DOHH2 (cell line): ENCODE results near the gene PHC2.

Source experiments
- H3F3A ChIP-seq: fragments of 200-600 bp; sonication (generic), shearing (Covaris generic); 2 replicates; pipeline ENCODE4 v1.6.0; 2016; ENCODE audit warnings: antibody characterized with exemption, mild to moderate bottlenecking; ENCODE audit not compliant: control insufficient read depth, insufficient read depth
- H3K27ac ChIP-seq: fragments of 200-600 bp; sonication (generic); 2 replicates; pipeline ENCODE4 v1.5.1; 2014; ENCODE audit warnings: low read depth, mild to moderate bottlenecking, low read length, moderate library complexity
- H3K27me3 ChIP-seq: fragments of 200-600 bp; sonication (generic); 2 replicates; pipeline ENCODE4 v1.6.1; 2014; ENCODE audit warnings: mild to moderate bottlenecking, low read length, mixed read lengths; ENCODE audit not compliant: control insufficient read depth
- H3K36me3 ChIP-seq: fragments of 200-600 bp; sonication (generic); 2 replicates; pipeline ENCODE4 v1.6.1; 2014; ENCODE audit warnings: mild to moderate bottlenecking, low read length, moderate library complexity, mixed read lengths; ENCODE audit not compliant: control insufficient read depth
- H3K4me1 ChIP-seq: fragments of 200-600 bp; sonication (generic); 2 replicates; pipeline ENCODE4 v1.6.1; 2014; ENCODE audit warnings: mild to moderate bottlenecking, low read length, mixed read lengths; ENCODE audit not compliant: control insufficient read depth
- H3K4me2 ChIP-seq: fragments of 200-600 bp; sonication (generic); 2 replicates; pipeline ENCODE4 v1.6.0; 2014; ENCODE audit warnings: mild to moderate bottlenecking, low read length, moderate library complexity
- H3K4me3 ChIP-seq: fragments of 200-600 bp; sonication (generic); 2 replicates; pipeline ENCODE4 v1.5.1; 2014; ENCODE audit warnings: mild to moderate bottlenecking, low read length, mixed read lengths
- H3K79me2 ChIP-seq: fragments of 200-600 bp; sonication (generic); 2 replicates; pipeline ENCODE4 v1.6.1; 2014; ENCODE audit warnings: mild to moderate bottlenecking, low read length, mixed read lengths; ENCODE audit not compliant: control insufficient read depth
- H3K9me2 ChIP-seq: fragments of 200-600 bp; sonication (generic); replicated peaks from 2 replicates; pipeline ENCODE4 v1.6.1; 2014; ENCODE audit warnings: mild to moderate bottlenecking, low read length, mixed read lengths; ENCODE audit not compliant: control insufficient read depth
- H3K9me3 ChIP-seq: fragments of 200-600 bp; sonication (generic); 2 replicates; pipeline ENCODE4 v1.6.1; 2014; ENCODE audit warnings: antibody characterized with exemption, low read length, mixed read lengths; ENCODE audit not compliant: control insufficient read depth, insufficient read depth
- H4K20me1 ChIP-seq: fragments of 200-600 bp; sonication (generic); 2 replicates; pipeline ENCODE4 v1.6.0; 2014; ENCODE audit warnings: low read depth, mild to moderate bottlenecking, antibody characterized with exemption, low read length, moderate library complexity; ENCODE audit not compliant: control insufficient read depth, insufficient read depth
- CTCF ChIP-seq: fragments of 200-600 bp; sonication (generic); IDR thresholded peaks from one replicate; pipeline ENCODE4 v1.5.1; 2014; ENCODE audit warnings: antibody characterized with exemption, mild to moderate bottlenecking, low read depth, low read length; ENCODE audit not compliant: poor library complexity, severe bottlenecking
- EZH2phosphoT487 ChIP-seq: fragments of 200-600 bp; sonication (generic); IDR thresholded peaks from 2 replicates; pipeline ENCODE4 v1.6.1; 2017; ENCODE audit warnings: borderline replicate concordance, mild to moderate bottlenecking, antibody characterized with exemption, low read length, moderate library complexity, mixed read lengths

PHC2 gene

GRCh38 chr1:33342041-33342723 lies 88.7 kb downstream of the PHC2 start:
- Histone ChIP-seq H3K79me2 (peaks cover 98% of the 10 kb centered on the region), H3K4me1 (peaks cover 82% of the 10 kb centered on the region), H3K36me3 (peaks cover 57% of the 10 kb centered on the region), H3K9me2 (no peaks in the 10 kb centered on the region), H3K27me3 (no peaks in the 10 kb centered on the region), H3F3A (no peaks in the 10 kb centered on the region), H3K4me2 (peak overlapping the region; percentile 66), H3K9me3 (no peaks in the 10 kb centered on the region), H4K20me1 (peaks cover 36% of the 10 kb centered on the region), H3K27ac (peak overlapping the region; percentile 34), H3K4me3 (peak overlapping the region; percentile 45)
- TF ChIP-seq CTCF (no peak), EZH2phosphoT487 (no peak)

- H3K36me3 ChIP-seq, result peaks cover 48% of the 10 kb centered on the region
- no peaks in the 10 kb centered on the region for H3F3A ChIP-seq
- H3K9me3 ChIP-seq, result no peaks in the 10 kb centered on the region
- no peak for TF ChIP-seq CTCF
- TF ChIP-seq EZH2phosphoT487, result no peak
- no peaks in the 10 kb centered on the region for H3K27me3 ChIP-seq
- no peak overlapping the region for H3K4me2 ChIP-seq
- H3K9me2 ChIP-seq, result no peaks in the 10 kb centered on the region
- peaks cover 72% of the 10 kb centered on the region for H3K4me1 ChIP-seq
- H4K20me1 ChIP-seq, result peaks cover 36% of the 10 kb centered on the region
- no peak overlapping the region for H3K4me3 ChIP-seq
- peaks cover 98% of the 10 kb centered on the region for H3K79me2 ChIP-seq
- H3K27ac ChIP-seq, result no peak overlapping the region
Observed at GRCh38 chr1:33341190-33341589, 89.7 kb downstream of the PHC2 start.

- no peak overlapping the region for H3K4me3 ChIP-seq
- H3K27me3 ChIP-seq, result no peaks in the 10 kb centered on the region
- no peaks in the 10 kb centered on the region for H3F3A ChIP-seq
- H3K4me2 ChIP-seq, result no peak overlapping the region
- H3K27ac ChIP-seq, result no peak overlapping the region
- H3K36me3 ChIP-seq, result peaks cover 47% of the 10 kb centered on the region
- H3K4me1 ChIP-seq, result peaks cover 55% of the 10 kb centered on the region
- H3K9me2 ChIP-seq, result no peaks in the 10 kb centered on the region
- H3K79me2 ChIP-seq, result peaks cover 95% of the 10 kb centered on the region
- H4K20me1 ChIP-seq, result peaks cover 36% of the 10 kb centered on the region
- no peaks in the 10 kb centered on the region for H3K9me3 ChIP-seq
- TF ChIP-seq CTCF, result no peak
- TF ChIP-seq EZH2phosphoT487, result no peak
Observed at GRCh38 chr1:33339413-33339812, 91.5 kb downstream of the PHC2 start.
